K562 (cell line): ENCODE measurements around the gene REXO2. TPM values are rescaled to one million over a fixed set of nuclear protein-coding genes. Genes with fewer than 3 reads are reported as not detected.
A peak's percentile ranks its signal among the peaks of the same experiment; 100 is the strongest.

ENCODE experiments used
- ATF2 ChIP-seq: sonication (generic); formaldehyde crosslinking; IDR thresholded peaks from 2 replicates; pipeline ENCODE4 v1.8.1; 2022; ENCODE audit warnings: missing genetic modification reagents
- BCOR ChIP-seq: fragments of 450-650 bp; IDR thresholded peaks from 2 replicates; pipeline ENCODE4 v1.6.1; 2016
- HNRNPL ChIP-seq: fragments of 200-400 bp; formaldehyde crosslinking; IDR thresholded peaks from 2 replicates; pipeline ENCODE4 v1.6.1; 2017; ENCODE audit warnings: low read depth, mild to moderate bottlenecking, low read length
- KLF16 ChIP-seq: IDR thresholded peaks from 2 replicates; pipeline ENCODE4 v1.6.1; 2016; ENCODE audit warnings: antibody characterized with exemption
- NR1H2 ChIP-seq: sonication (generic); formaldehyde crosslinking; IDR thresholded peaks from 2 replicates; pipeline ENCODE4 v1.4.0; 2020; ENCODE audit warnings: mild to moderate bottlenecking, missing genetic modification reagents
- RBM15 ChIP-seq: fragments of 200-400 bp; formaldehyde crosslinking; IDR thresholded peaks from 2 replicates; pipeline ENCODE4 v1.6.1; 2018; ENCODE audit warnings: mild to moderate bottlenecking, low read length, moderate library complexity; ENCODE audit not compliant: insufficient read depth
- RREB1 ChIP-seq: fragments of 250-450 bp; sonication (Bioruptor Pico); IDR thresholded peaks from 2 replicates; pipeline ENCODE4 v1.4.0; 2020
- STAT6 ChIP-seq: sonication (generic); formaldehyde crosslinking; IDR thresholded peaks from 2 replicates; pipeline ENCODE4 v1.8.1; 2023; ENCODE audit warnings: mild to moderate bottlenecking, missing genetic modification reagents
- YBX1 ChIP-seq: fragments of 450-650 bp; IDR thresholded peaks from 2 replicates; pipeline ENCODE4 v1.7.1; 2016; ENCODE audit warnings: mild to moderate bottlenecking
- ZBTB34 ChIP-seq: fragments of 250-450 bp; sonication (Bioruptor Pico); IDR thresholded peaks from 2 replicates; pipeline ENCODE4 v1.8.0; 2021; ENCODE audit warnings: mild to moderate bottlenecking, moderate library complexity
- ZBTB7A ChIP-seq: IDR thresholded peaks from 2 replicates; pipeline ENCODE4 v1.6.1; 2011; ENCODE audit warnings: low read depth, mild to moderate bottlenecking, low read length, moderate library complexity, borderline replicate concordance; ENCODE audit not compliant: control insufficient read depth
- ZNF511 ChIP-seq: sonication (generic); formaldehyde crosslinking; IDR thresholded peaks from 2 replicates; pipeline ENCODE4 v1.8.0; 2022; ENCODE audit warnings: mild to moderate bottlenecking, missing genetic modification reagents
- ZNF717 ChIP-seq: fragments of 250-450 bp; sonication (Bioruptor Pico); IDR thresholded peaks from 2 replicates; pipeline ENCODE4 v1.5.0; 2021
- ZNF75A ChIP-seq: fragments of 450-650 bp; formaldehyde crosslinking; IDR thresholded peaks from 2 replicates; pipeline ENCODE4 v1.4.0; 2020; ENCODE audit warnings: mild to moderate bottlenecking
- ZNF764 ChIP-seq: fragments of 250-450 bp; sonication (Bioruptor Pico); IDR thresholded peaks from 2 replicates; pipeline ENCODE4 v1.4.0; 2020; ENCODE audit warnings: low read depth, mild to moderate bottlenecking, moderate library complexity
- ZNF780A ChIP-seq: fragments of 250-450 bp; sonication (Bioruptor Pico); IDR thresholded peaks from 2 replicates; pipeline ENCODE4 v1.5.0; 2021; ENCODE audit warnings: mild to moderate bottlenecking
- polyA plus RNA-seq, 8 experiments: library from polyadenylated mRNA; depleted of rRNA in 4 of 8; stranded (reverse) in 5 of 8; unstranded in 3 of 8; fragments of >200 nt; fragmentation: Nextera tagmentation in 2 of 8; fragmentation: Illumina TruSeq in 1 of 8; extraction: Ambion mirVana in 2 of 8; extraction: Trizol in 1 of 8; gene quantifications; 2 replicates each; pipeline versions ENCODE4 v1.2.1 to v1.2.3, GENCODE V29; 2011 to 2014; ENCODE audit warnings: inconsistent platforms in 1 of 8, missing spikeins in 1 of 8
- total RNA-seq, 7 experiments: library from RNA; depleted of rRNA in 6 of 7; stranded (reverse); fragments of >200 nt in 6 of 7; fragmentation: Illumina TruSeq in 2 of 7; extraction: Trizol in 2 of 7; gene quantifications; 2 replicates each; pipeline versions ENCODE4 v1.2.1 to v1.2.3, GENCODE V29; 2011 to 2021; ENCODE audit warnings: low replicate concordance in 1 of 7

REXO2 gene
- total and polyA plus RNA-seq, 9 of the 15 experiments (the other 6 are each of a cell fraction or from before 2014, with no cell fraction given) = 143 to 370 (median 193) TPM

GRCh38 chr11:114439229-114440120, at the start of gene REXO2 (continued):
- TF ChIP-seq STAT6 (0 out of 2 replicates have a peak, but pooled peaks have one; percentile 77), BCOR (no peak), ZBTB7A (peak; percentile 55; the same call in 1 of the 2 replicates), HNRNPL (no peak), RBM15 (no peak), ZBTB34 (CRISPR knock-in tag) (no peak), ZNF75A (no peak), RREB1 (CRISPR knock-in tag) (no peak), ZNF511 (CRISPR knock-in tag) (peak; percentile 24; the same call in 1 of the 2 replicates), ZNF764 (CRISPR knock-in tag) (no peak), ZNF717 (CRISPR knock-in tag) (no peak), YBX1 (no peak), NR1H2 (0 out of 2 replicates have a peak, but pooled peaks have one; percentile 53), ZNF780A (no peak), ATF2 (no peak), KLF16 (no peak)
